ENCODE data around the gene USP34. TPM values are rescaled to one million over a fixed set of nuclear protein-coding genes. Genes with fewer than 3 reads are reported as not detected.

The USP34 gene
- total and polyA plus RNA-seq, 2 experiments from 2014 or later, result 81.8 to 157 TPM

DNA sequence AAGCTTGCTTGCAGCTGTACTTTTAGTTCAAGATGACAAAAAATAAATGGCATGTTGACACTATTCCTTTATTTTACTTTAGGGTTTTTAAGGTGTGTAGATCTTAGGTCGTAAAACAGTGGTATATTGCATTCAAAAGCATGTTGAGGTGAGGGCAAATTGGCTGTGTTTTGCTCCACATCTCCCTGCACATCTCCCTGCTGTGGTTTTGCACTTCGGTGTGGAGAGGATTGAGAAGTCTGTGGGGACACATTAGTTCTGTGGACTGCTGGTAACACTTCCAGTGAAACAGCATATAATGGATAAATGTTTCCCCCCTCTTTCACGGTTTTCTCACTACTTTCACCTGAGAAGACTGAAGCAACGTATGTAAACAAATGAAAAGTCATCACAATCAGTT, 283.8 kb downstream of the USP34 start:
- TF ChIP-seq, protein P1, sequence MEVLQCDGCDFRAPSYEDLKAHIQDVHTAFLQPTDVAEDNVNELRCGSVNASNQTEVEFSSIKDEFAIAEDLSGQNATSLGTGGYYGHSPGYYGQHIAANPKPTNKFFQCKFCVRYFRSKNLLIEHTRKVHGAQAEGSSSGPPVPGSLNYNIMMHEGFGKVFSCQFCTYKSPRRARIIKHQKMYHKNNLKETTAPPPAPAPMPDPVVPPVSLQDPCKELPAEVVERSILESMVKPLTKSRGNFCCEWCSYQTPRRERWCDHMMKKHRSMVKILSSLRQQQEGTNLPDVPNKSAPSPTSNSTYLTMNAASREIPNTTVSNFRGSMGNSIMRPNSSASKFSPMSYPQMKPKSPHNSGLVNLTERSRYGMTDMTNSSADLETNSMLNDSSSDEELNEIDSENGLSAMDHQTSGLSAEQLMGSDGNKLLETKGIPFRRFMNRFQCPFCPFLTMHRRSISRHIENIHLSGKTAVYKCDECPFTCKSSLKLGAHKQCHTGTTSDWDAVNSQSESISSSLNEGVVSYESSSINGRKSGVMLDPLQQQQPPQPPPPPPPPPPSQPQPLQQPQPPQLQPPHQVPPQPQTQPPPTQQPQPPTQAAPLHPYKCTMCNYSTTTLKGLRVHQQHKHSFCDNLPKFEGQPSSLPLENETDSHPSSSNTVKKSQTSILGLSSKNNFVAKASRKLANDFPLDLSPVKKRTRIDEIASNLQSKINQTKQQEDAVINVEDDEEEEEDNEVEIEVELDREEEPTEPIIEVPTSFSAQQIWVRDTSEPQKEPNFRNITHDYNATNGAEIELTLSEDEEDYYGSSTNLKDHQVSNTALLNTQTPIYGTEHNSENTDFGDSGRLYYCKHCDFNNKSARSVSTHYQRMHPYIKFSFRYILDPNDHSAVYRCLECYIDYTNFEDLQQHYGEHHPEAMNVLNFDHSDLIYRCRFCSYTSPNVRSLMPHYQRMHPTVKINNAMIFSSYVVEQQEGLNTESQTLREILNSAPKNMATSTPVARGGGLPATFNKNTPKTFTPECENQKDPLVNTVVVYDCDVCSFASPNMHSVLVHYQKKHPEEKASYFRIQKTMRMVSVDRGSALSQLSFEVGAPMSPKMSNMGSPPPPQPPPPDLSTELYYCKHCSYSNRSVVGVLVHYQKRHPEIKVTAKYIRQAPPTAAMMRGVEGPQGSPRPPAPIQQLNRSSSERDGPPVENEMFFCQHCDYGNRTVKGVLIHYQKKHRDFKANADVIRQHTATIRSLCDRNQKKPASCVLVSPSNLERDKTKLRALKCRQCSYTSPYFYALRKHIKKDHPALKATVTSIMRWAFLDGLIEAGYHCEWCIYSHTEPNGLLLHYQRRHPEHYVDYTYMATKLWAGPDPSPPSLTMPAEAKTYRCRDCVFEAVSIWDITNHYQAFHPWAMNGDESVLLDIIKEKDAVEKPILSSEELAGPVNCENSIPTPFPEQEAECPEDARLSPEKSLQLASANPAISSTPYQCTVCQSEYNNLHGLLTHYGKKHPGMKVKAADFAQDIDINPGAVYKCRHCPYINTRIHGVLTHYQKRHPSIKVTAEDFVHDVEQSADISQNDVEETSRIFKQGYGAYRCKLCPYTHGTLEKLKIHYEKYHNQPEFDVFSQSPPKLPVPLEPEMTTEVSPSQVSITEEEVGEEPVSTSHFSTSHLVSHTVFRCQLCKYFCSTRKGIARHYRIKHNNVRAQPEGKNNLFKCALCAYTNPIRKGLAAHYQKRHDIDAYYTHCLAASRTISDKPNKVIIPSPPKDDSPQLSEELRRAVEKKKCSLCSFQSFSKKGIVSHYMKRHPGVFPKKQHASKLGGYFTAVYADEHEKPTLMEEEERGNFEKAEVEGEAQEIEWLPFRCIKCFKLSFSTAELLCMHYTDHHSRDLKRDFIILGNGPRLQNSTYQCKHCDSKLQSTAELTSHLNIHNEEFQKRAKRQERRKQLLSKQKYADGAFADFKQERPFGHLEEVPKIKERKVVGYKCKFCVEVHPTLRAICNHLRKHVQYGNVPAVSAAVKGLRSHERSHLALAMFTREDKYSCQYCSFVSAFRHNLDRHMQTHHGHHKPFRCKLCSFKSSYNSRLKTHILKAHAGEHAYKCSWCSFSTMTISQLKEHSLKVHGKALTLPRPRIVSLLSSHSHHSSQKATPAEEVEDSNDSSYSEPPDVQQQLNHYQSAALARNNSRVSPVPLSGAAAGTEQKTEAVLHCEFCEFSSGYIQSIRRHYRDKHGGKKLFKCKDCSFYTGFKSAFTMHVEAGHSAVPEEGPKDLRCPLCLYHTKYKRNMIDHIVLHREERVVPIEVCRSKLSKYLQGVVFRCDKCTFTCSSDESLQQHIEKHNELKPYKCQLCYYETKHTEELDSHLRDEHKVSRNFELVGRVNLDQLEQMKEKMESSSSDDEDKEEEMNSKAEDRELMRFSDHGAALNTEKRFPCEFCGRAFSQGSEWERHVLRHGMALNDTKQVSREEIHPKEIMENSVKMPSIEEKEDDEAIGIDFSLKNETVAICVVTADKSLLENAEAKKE (CRISPR knock-in tag; IDR thresholded peaks at IDR 0.05), result no peak
- no peak for TF ChIP-seq EZH2 (IDR thresholded peaks at IDR 0.05; ENCODE audit: low read depth, unreplicated experiment)
- TF ChIP-seq, protein P2, sequence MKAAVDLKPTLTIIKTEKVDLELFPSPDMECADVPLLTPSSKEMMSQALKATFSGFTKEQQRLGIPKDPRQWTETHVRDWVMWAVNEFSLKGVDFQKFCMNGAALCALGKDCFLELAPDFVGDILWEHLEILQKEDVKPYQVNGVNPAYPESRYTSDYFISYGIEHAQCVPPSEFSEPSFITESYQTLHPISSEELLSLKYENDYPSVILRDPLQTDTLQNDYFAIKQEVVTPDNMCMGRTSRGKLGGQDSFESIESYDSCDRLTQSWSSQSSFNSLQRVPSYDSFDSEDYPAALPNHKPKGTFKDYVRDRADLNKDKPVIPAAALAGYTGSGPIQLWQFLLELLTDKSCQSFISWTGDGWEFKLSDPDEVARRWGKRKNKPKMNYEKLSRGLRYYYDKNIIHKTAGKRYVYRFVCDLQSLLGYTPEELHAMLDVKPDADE (IDR thresholded peaks at IDR 0.05), result no peak
- no peak overlapping the region for H3K4me3 ChIP-seq
- no peaks in the 10 kb centered on the region for H3K9me2 ChIP-seq (ENCODE audit: insufficient read depth)
- no peaks in the 10 kb centered on the region; the same call in 1 of the 2 replicates for H3K79me2 ChIP-seq (replicated peaks; ENCODE audit: insufficient read depth)
- peaks cover 5% of the 10 kb centered on the region; the same call in 1 of the 2 replicates for H4K20me1 ChIP-seq (replicated peaks; ENCODE audit: insufficient read depth)
- H2AFZ ChIP-seq, result no peak overlapping the region
- 0 out of 2 replicates have a peak, but pooled peaks cover 6% of the 10 kb centered on the region for H3F3A ChIP-seq (replicated peaks; ENCODE audit: low read depth)
- peaks cover 63% of the 10 kb centered on the region for H3K36me3 ChIP-seq (ENCODE audit: insufficient read depth)
- Mint-ChIP-seq H3K4me1 (peaks cover 12% of the 10 kb centered on the region), H3K27me3 (ENCODE audit: insufficient read depth, low read depth, poor library complexity) (peaks cover 6% of the 10 kb centered on the region), H3K9me3 (no peaks in the 10 kb centered on the region), H3K4me3 (no peak overlapping the region), H3K36me3 (ENCODE audit: low read depth) (peaks cover 78% of the 10 kb centered on the region), H3K27ac (no peak overlapping the region)
- no peak for ATAC-seq
- H3K4me2 ChIP-seq, result no peak overlapping the region
- peaks cover 11% of the 10 kb centered on the region for H3K4me1 ChIP-seq (ENCODE audit: insufficient read depth)
- no peak for DNase-seq (ENCODE audit: low spot score)
- no peaks in the 10 kb centered on the region for H3K27me3 ChIP-seq (ENCODE audit: insufficient read depth)
- no peak overlapping the region for H3K27ac ChIP-seq (ENCODE audit: low read depth)

DNA sequence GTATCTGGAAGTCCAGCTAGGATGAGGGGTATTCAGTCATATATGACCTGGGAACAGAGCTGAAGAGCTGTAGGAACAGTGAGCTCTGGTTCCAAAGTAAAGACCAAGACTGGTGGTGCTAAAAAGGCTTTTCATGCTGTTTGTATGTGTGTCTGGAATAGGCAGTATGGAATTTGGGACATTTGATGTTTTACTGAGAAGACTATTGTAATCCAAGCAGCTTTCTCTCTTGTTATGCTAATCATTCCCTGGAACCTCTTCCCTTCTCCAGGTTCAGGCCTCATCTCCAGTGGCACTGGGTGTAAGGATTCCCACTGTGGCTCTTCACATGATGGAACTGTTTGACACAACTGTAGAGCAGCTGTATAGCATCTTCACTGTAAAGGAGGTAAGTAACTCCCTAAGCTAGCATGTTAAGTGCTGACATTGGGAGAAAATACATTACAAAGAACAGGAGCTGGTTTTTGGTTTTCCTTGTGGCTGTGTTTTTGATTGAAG, 285.6 kb downstream of the USP34 start:
- Mint-ChIP-seq H3K27me3 (ENCODE audit: insufficient read depth, low read depth, poor library complexity) (peaks cover 8% of the 10 kb centered on the region), H3K4me3 (no peak overlapping the region; the same call in 2 of the 3 replicates), H3K4me1 (peaks cover 16% of the 10 kb centered on the region), H3K27ac (no peak overlapping the region; the same call in 1 of the 2 replicates), H3K36me3 (ENCODE audit: low read depth) (peaks cover 91% of the 10 kb centered on the region), H3K9me3 (no peaks in the 10 kb centered on the region)
- peak; percentile 19 for DNase-seq (ENCODE audit: low spot score)
- Histone ChIP-seq H3K36me3 (ENCODE audit: insufficient read depth) (peaks cover 54% of the 10 kb centered on the region), H4K20me1 (replicated peaks; ENCODE audit: insufficient read depth) (peaks cover 8% of the 10 kb centered on the region; the same call in 1 of the 2 replicates), H2AFZ (no peak overlapping the region), H3K27ac (ENCODE audit: low read depth) (peak overlapping the region; percentile 71), H3K4me1 (ENCODE audit: insufficient read depth) (peaks cover 11% of the 10 kb centered on the region), H3F3A (replicated peaks; ENCODE audit: low read depth) (0 out of 2 replicates have a peak, but pooled peaks cover 6% of the 10 kb centered on the region), H3K27me3 (ENCODE audit: insufficient read depth) (no peaks in the 10 kb centered on the region), H3K9me2 (ENCODE audit: insufficient read depth) (no peaks in the 10 kb centered on the region), H3K4me3 (no peak overlapping the region), H3K79me2 (replicated peaks; ENCODE audit: insufficient read depth) (no peaks in the 10 kb centered on the region; the same call in 1 of the 2 replicates), H3K4me2 (no peak overlapping the region)
- ATAC-seq, result peak; percentile 64
- TF ChIP-seq EZH2 (IDR thresholded peaks at IDR 0.05; ENCODE audit: low read depth, unreplicated experiment) (no peak), CREB1 (CRISPR knock-in tag; IDR thresholded peaks at IDR 0.05; ENCODE audit: low read depth) (no peak), POLR2AphosphoS5 (IDR thresholded peaks at IDR 0.05; ENCODE audit: low read depth) (peak; percentile 23; the same call in 1 of the 2 replicates)
